ENCODE measurements around the gene LYSET.
"Not testable (repeated sequence)": the region's sequence is repeated elsewhere in the genome, so short reads cannot be mapped to it uniquely, and the experiment has no call there.

The LYSET gene

GRCh38 chr14:93184391-93185348 lies at the start of gene LYSET, which contains the start of gene MOAP1:
TSS of gene LYSET (plus strand) at chr14:93185317. CDS start at chr14:93185406, 89 bp downstream.
TSS of gene MOAP1 (minus strand) at chr14:93184897. CDS start at chr14:93184242, 655 bp downstream.
- peak; percentile 77 for DNase-seq

DNA sequence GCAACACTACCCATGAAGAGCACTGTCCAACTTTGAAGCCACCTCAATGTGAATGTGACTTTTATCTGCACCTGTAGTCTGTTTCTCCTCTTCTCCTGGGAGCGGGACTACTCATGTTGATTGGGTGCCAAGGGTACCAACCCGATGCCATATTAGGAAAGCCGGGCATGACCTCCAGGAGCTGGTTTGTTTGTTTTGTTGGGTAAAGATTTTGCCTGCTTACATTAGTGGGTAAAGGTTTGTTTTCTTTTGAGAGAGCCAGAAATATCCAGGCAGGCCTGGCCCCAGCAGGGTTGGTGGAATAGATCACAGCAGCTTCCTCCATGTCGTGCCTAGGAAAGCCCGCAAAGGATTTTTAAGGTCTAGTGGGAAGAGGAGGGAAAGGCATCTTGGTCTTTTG lies 49.7 kb upstream of the LYSET start:
- no peak for DNase-seq

- no peak for DNase-seq
Measured at GRCh38 chr14:93136009-93136408, 49.1 kb upstream of the LYSET start.

DNA sequence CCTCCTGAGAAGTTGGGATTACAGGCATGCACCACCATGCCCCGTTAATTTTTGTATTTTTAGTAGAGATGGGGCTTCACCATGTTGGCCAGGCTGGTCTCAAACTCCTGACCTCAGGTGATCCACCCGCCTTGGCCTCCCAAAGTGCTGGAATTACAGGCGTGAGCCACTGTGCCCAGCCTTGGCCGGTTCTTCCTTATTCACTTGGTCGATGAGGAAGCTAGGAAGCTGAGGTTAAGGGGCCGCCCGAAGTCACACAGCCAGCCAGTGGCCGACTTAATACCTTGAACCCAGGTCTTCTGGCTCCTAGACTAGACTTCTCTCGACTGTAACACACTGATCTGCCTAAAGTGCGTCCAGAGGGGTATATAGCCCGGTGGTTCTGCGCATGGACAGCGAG lies 48.6 kb upstream of the LYSET start:
- not testable (repeated sequence) for DNase-seq

DNA sequence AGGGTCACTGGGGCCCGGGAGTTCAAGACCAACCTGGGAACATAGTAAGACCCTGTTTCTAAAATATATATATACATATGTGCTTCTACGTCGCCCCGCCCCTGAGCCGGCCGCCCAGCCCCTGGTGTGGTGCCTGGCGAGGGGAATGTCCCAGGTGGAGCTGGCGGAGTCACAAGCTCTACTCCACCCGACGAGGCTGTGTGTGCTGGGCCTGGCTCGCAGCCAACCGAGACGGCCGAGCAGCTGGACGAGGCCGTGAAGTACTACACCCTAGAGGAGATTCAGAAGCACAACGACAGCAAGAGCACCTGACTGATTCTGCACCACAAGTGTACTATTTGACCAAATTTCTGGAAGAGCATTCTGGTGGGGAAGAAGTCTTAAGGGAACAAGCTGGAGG lies 47.3 kb upstream of the LYSET start:
- DNase-seq = peak; percentile 37

DNA sequence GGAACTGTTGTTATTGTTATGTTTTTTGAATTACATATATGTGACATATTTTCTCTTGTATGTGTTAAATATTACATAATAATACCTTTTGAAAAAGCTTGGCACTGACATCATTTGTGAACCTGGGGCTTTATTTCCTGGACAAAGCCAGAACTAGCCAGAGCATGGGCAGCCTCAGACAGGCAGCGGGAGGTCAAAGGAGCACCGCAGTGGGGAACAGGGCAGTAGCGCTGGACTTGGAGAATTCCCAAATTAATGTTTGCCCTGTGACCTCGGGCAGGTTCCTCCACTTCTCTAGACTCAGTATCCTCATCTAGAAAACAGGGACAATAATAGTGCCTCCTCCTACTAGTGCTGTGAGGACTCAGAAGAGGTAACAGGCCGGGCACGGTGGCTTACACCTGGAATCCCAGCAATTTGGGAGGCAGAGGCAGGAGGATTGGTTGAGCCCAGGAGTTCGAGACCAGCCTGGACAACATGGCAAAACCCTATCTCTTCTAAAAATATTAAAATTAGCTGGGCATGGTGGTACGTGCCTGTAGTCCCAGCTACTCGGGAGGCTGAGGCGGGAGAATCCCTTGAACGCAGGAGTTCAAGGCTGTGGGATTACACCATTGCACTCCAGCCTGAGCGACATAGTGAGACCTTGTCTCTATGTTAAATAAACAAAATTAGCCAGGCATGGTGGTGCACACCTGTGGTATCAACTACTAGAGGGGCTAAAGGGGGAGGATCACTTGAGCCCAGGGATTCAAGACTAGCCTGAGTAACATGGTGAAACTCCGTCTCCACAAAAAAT lies 42.1 kb upstream of the LYSET start:
- DNase-seq = no peak

GRCh38 chr14:93146119-93146518 lies 39.0 kb upstream of the LYSET start:
- DNase-seq = no peak

DNA sequence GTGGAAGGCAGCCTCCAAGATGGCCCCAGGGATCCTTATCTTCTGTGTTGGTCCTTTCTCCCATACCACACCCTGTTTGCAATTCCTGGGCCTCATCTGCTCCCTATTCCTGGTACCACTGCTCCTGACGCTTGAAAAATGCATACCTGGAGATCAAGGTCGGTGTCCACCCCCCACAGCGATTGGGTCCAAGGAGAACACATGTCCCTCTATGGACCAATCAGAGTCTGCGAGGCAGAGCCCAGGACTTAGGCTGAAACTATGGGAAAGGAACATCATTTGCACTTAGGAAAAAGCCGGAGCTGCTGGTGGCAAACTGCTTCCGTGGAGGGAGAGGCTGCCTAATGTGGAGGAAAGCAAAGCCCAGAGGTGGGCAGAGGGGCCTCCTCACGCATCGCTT lies 36.1 kb upstream of the LYSET start:
- DNase-seq = no peak

DNA sequence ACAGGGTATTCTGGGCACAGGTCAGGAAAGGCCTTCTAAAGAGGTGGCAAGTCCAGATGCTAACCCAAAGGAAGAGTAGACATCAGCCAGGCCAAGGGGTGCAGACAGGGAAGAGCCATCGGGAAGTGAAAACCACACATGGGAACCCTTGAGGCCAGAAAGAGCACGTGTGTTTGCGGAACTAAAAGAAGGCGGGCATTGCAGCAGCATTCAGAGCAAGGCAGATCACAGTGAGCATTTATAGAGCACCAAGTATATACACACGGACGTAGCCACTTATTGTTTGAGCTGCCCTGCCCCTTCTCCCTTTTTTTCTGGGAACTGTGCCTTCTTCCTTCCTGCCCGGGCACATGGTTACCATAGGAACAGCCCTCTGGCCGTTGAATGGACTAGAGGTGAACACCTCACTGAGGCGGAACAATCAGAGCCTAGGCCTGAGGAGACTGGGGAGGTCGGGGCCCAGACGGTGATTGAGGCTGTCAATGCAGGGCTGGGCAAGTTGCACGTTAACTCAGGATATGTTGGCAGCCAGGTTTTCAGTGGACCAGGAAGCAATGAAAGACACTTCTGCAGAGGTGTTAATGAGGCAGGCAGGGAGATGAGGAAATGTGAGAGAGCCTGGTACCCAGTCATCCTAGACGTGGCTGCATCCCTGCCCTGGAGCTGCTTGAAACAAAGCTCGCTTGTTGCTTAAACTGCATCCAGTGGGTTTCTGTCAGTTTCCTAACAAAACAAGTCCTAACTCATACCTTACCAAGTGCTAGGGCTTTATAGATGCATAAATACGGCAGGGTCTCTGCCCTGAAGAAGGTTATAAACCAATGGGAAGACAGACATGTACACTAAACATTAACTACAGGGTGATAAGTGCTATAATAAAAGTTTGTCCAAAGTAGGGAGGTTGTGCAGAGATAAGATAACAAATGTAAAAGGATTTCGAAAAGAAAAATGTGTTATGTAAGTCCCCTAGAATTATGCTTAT lies 34.6 kb upstream of the LYSET start:
- no peak for DNase-seq

GRCh38 chr14:93153121-93153520 lies 32.0 kb upstream of the LYSET start:
- DNase-seq = no peak

DNA sequence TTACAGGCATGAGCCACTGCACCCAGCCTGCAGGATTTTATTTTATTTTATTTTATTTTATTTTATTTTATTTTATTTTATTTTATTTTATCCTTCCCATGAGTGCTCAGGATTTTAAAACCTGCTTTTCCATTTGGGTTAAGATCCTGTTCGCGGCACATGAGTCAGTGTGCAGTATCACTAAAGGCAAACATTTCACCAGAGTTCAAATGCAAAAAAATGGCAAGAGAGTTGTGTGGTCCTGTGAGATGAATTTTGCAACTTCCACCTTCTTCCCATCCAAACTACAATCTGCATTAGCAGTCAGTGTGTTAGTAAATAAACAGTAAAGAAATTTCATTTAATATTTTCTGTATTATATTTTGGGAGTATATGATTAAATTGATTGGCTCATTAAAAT lies 29.4 kb upstream of the LYSET start:
- no peak for DNase-seq

DNA sequence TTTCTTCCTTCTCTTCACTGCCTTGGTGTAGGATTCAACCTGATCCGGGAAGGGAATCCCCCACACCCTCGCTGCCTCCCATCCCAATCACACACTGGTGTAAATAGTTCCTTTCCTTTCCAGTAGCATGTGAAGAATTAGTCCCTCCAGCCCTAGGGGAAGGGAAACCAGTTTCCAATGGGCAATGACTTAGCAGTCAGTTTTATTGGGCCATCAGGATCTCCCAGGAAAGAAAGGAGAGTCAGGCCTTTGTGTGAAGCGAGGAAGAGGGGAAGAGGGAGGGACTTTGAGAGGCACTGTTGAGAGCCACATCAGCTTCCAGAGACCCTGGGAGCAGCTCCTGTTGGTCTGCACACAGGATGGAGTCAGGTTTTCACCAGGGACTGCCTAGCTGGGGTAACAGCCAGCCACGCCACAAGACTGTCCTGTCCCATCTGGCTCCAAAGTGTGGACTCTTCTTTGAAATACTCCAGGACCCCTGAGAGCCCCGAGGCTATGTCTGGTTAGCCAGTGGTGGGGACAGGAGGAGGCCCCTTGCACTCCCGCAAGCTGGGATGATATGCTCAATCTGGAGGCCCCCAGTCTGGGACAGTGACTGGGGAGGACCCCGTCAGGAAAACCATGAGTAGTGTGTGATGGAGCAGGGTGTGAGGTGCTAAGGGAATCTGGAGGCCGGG lies 28.3 kb upstream of the LYSET start:
- DNase-seq = no peak

DNA sequence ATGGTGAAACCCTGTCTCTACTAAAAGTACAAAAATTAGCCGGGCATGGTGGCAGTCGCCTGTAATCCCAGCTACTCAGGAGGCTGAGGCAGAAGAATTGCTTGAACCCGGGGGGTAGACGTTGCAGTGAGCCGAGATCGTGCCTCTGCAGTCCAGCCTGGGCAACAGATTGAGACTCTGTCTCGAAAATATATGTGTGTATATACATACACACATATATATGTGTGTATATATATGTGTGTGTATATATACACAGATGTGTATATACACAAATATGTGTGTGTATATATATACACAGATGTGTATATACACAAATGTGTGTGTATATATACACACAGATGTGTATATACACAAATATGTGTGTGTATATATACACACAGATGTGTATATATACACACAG lies 26.8 kb upstream of the LYSET start:
- DNase-seq = not testable (repeated sequence)

- not testable (repeated sequence) for DNase-seq
Measured at GRCh38 chr14:93159625-93160352, 25.3 kb upstream of the LYSET start.

- DNase-seq = no peak
Measured at GRCh38 chr14:93160353-93160801, 24.7 kb upstream of the LYSET start.

- DNase-seq = no peak
Measured at GRCh38 chr14:93161411-93161940, 23.6 kb upstream of the LYSET start.

DNA sequence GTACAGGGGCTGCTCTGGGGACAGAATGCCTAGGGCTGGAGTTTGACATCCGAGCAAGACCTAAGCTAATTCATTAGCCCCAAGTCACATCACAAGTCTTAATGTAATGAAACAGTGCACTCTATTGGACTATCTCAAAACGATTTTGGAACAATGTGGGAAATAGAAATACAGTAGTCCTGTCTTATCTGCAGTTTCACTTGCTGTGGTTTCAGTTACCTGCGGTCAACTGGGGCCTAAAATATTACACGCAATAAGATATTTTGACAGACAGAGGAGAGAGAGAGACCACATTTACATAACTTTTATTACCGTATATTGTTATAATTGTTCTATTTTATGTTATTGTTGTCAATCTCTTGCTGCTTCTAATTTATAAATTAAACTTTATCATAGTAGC lies 21.6 kb upstream of the LYSET start:
- DNase-seq = no peak

GRCh38 chr14:93165271-93166265 lies 19.5 kb upstream of the LYSET start:
- DNase-seq = not testable (repeated sequence)

DNA sequence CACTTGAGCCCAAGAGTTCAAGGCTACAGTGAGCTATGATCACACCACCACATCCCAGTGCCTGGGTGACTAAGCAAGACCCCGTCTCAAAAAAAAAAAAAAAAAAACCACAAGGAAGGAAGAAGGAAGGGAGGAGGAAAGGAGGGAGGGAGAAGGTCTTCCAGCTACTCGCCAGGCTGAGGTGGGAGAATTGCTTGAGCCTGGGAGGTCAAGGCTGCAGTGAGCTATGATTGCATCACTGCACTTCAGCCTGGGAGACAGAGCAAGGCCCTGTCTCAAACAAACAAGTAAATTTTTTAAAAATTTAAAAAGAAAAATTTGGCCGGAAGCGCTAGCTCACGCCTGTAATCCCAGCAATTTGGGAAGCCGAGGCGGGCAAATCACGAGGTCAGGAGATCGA lies 16.5 kb upstream of the LYSET start:
- not testable (repeated sequence) for DNase-seq

Data from NCI-H2227 treated with DMSO at 0.1 percent for 48 hours (cell line).